Stimulated activated naive CD8-positive, alpha-beta T cell treated with anti-CD3 and anti-CD28 coated beads, Interleukin-15, Interleukin-2, amounts not matched to agents 100 ng/mL and 50 ng/mL, for 24 hours (primary cell): ENCODE measurements around the gene TBRG4.

Experiments used
- H3K27ac Mint-ChIP-seq: one replicate; pipeline ENCODE4 v1.8.0; 2021; ENCODE audit warnings: mild to moderate bottlenecking, mixed read lengths
- H3K27me3 Mint-ChIP-seq: one replicate; pipeline ENCODE4 v1.8.0; 2021; ENCODE audit warnings: mixed read lengths
- H3K36me3 Mint-ChIP-seq: one replicate; pipeline ENCODE4 v1.8.0; 2021; ENCODE audit warnings: low read depth, mixed read lengths
- H3K4me1 Mint-ChIP-seq: one replicate; pipeline ENCODE4 v1.8.0; 2021; ENCODE audit warnings: low read depth, mixed read lengths
- H3K4me3 Mint-ChIP-seq: one replicate; pipeline ENCODE4 v1.8.0; 2021; ENCODE audit warnings: mild to moderate bottlenecking, mixed read lengths
- H3K9me3 Mint-ChIP-seq: one replicate; pipeline ENCODE4 v1.8.0; 2021; ENCODE audit warnings: mixed read lengths

The TBRG4 gene

GRCh38 chr7:45082031-45082830, 29.3 kb downstream of the TBRG4 start:
- Mint-ChIP-seq H3K36me3 (no peaks in the 10 kb centered on the region), H3K27me3 (no peaks in the 10 kb centered on the region), H3K27ac (no peak overlapping the region), H3K4me1 (no peaks in the 10 kb centered on the region), H3K4me3 (no peak overlapping the region), H3K9me3 (no peaks in the 10 kb centered on the region)

GRCh38 chr7:45081670-45081974, 29.9 kb downstream of the TBRG4 start:
- Mint-ChIP-seq H3K27me3 (no peaks in the 10 kb centered on the region), H3K36me3 (no peaks in the 10 kb centered on the region), H3K4me3 (no peak overlapping the region), H3K4me1 (no peaks in the 10 kb centered on the region), H3K27ac (no peak overlapping the region), H3K9me3 (no peaks in the 10 kb centered on the region)

GRCh38 chr7:45080958-45081669, 30.4 kb downstream of the TBRG4 start:
- no peak overlapping the region for H3K4me3 Mint-ChIP-seq

GRCh38 chr7:45080265-45080957, 31.1 kb downstream of the TBRG4 start:
- Mint-ChIP-seq H3K4me1 (no peaks in the 10 kb centered on the region), H3K36me3 (peaks cover under 1% of the 10 kb centered on the region), H3K9me3 (no peaks in the 10 kb centered on the region), H3K4me3 (no peak overlapping the region), H3K27ac (no peak overlapping the region), H3K27me3 (no peaks in the 10 kb centered on the region)

More at GRCh38 chr7:45080958-45081669, 30.4 kb downstream of the TBRG4 start:
- Mint-ChIP-seq H3K27ac (no peak overlapping the region), H3K9me3 (no peaks in the 10 kb centered on the region), H3K27me3 (no peaks in the 10 kb centered on the region), H3K36me3 (no peaks in the 10 kb centered on the region), H3K4me1 (no peaks in the 10 kb centered on the region)

GRCh38 chr7:45078125-45078681, 33.3 kb downstream of the TBRG4 start:
- Mint-ChIP-seq H3K36me3 (peaks cover 7% of the 10 kb centered on the region), H3K4me1 (no peaks in the 10 kb centered on the region), H3K4me3 (no peak overlapping the region), H3K27ac (peak overlapping the region; percentile 40), H3K9me3 (no peaks in the 10 kb centered on the region), H3K27me3 (no peaks in the 10 kb centered on the region)

GRCh38 chr7:45077579-45077978, 33.9 kb downstream of the TBRG4 start:
- Mint-ChIP-seq H3K36me3 (peaks cover 7% of the 10 kb centered on the region), H3K27ac (peak overlapping the region; percentile 40), H3K27me3 (no peaks in the 10 kb centered on the region), H3K4me1 (no peaks in the 10 kb centered on the region), H3K9me3 (no peaks in the 10 kb centered on the region), H3K4me3 (no peak overlapping the region)

GRCh38 chr7:45076946-45077345, 34.6 kb downstream of the TBRG4 start:
- Mint-ChIP-seq H3K4me3 (no peak overlapping the region), H3K36me3 (peaks cover 7% of the 10 kb centered on the region), H3K9me3 (no peaks in the 10 kb centered on the region), H3K27me3 (no peaks in the 10 kb centered on the region), H3K4me1 (no peaks in the 10 kb centered on the region), H3K27ac (no peak overlapping the region)

- Mint-ChIP-seq H3K9me3 (no peaks in the 10 kb centered on the region), H3K4me3 (no peak overlapping the region), H3K4me1 (no peaks in the 10 kb centered on the region), H3K27me3 (no peaks in the 10 kb centered on the region), H3K36me3 (peaks cover 7% of the 10 kb centered on the region), H3K27ac (no peak overlapping the region)
These were observed 35.4 kb downstream of the TBRG4 start for GRCh38 chr7:45075871-45076796.

- no peak overlapping the region for H3K27ac Mint-ChIP-seq
- H3K4me3 Mint-ChIP-seq, result no peak overlapping the region
- no peaks in the 10 kb centered on the region for H3K4me1 Mint-ChIP-seq
- no peaks in the 10 kb centered on the region for H3K27me3 Mint-ChIP-seq
- H3K9me3 Mint-ChIP-seq, result no peaks in the 10 kb centered on the region
- H3K36me3 Mint-ChIP-seq, result peaks cover 11% of the 10 kb centered on the region
These were observed 36.2 kb downstream of the TBRG4 start for GRCh38 chr7:45075355-45075644.

- H3K9me3 Mint-ChIP-seq, result no peaks in the 10 kb centered on the region
- peaks cover 11% of the 10 kb centered on the region for H3K36me3 Mint-ChIP-seq
- peak overlapping the region; percentile 18 for H3K27ac Mint-ChIP-seq
- H3K27me3 Mint-ChIP-seq, result no peaks in the 10 kb centered on the region
- H3K4me3 Mint-ChIP-seq, result no peak overlapping the region
- H3K4me1 Mint-ChIP-seq, result no peaks in the 10 kb centered on the region
These were observed 36.8 kb downstream of the TBRG4 start for GRCh38 chr7:45074528-45075354.

GRCh38 chr7:45073786-45074527, 37.5 kb downstream of the TBRG4 start:
- Mint-ChIP-seq H3K9me3 (no peaks in the 10 kb centered on the region), H3K4me3 (no peak overlapping the region), H3K27me3 (no peaks in the 10 kb centered on the region), H3K4me1 (no peaks in the 10 kb centered on the region), H3K27ac (peak overlapping the region; percentile 18), H3K36me3 (peaks cover 11% of the 10 kb centered on the region)

GRCh38 chr7:45073031-45073785, 38.3 kb downstream of the TBRG4 start:
- no peak overlapping the region for H3K4me3 Mint-ChIP-seq
- H3K4me1 Mint-ChIP-seq, result peaks cover 5% of the 10 kb centered on the region
- no peak overlapping the region for H3K27ac Mint-ChIP-seq
- peaks cover 16% of the 10 kb centered on the region for H3K36me3 Mint-ChIP-seq
- H3K27me3 Mint-ChIP-seq, result no peaks in the 10 kb centered on the region
- H3K9me3 Mint-ChIP-seq, result no peaks in the 10 kb centered on the region
